K562 (cell line): ENCODE data around the gene YPEL5. TPM values are rescaled to one million over a fixed set of nuclear protein-coding genes. Genes with fewer than 3 reads are reported as not detected.

ENCODE experiments used
- ATAC-seq: fragments of 200-7000 bp; cut with Tn5 transposase; 3 replicates; pipeline ENCODE4 v1.9.1; 2020; ENCODE audit warnings: moderate library complexity
- BruUV-seq: library from RNA; stranded (reverse); fragments of 400-500 nt; replicated peaks from 2 replicates; lab custom pipeline; 2021; lab: Mats Ljungman, UMichigan
- CTCF ChIA-PET: fragments of 300-600 bp; formaldehyde crosslinking; extraction: SDS; loops from one replicate; lab custom pipeline; 2021; ENCODE audit warnings: low intra/inter-chr PET ratio; lab: Yijun Ruan, JAX
- POLR2A ChIA-PET: fragments of 300-600, 350-650 bp; sonication (Branson Sonifier 250); formaldehyde crosslinking; extraction: SDS; loops from one replicate; lab custom pipeline; 2021; ENCODE audit warnings: antibody characterized with exemption, inconsistent platforms; lab: Yijun Ruan, JAX
- DNase-seq, 4 experiments: peaks; one replicate each; pipeline versions ENCODE4 v3.0.0 to v3.0.0-alpha.2; 2011 to 2018; ENCODE audit warnings: low spot score in 3 of 4, mixed read lengths in 3 of 4; ENCODE audit errors: extremely low read depth in 1 of 4
- FAIRE-seq: peaks from 2 replicates; lab custom pipeline; 2011; peaks lifted over from hg19 to GRCh38; lab: Jason Lieb, UNC
- H2AFZ ChIP-seq: 2 replicates; pipeline ENCODE4 v1.6.0; 2011; ENCODE audit warnings: low read depth, low read length, control low read depth, inconsistent platforms
- H3K27ac ChIP-seq: fragments of 200-600 bp; 3 replicates; pipeline ENCODE4 v1.8.0; 2011; ENCODE audit warnings: low read depth, mild to moderate bottlenecking, control low read depth, inconsistent platforms, low read length, moderate library complexity, mixed read lengths; ENCODE audit errors: extremely low read depth
- H3K27me3 ChIP-seq, 2 experiments: fragments of 300-600 bp in 1 of 2; 2 replicates in 1 of 2; 3 replicates in 1 of 2; pipeline versions ENCODE4 v1.6.0 to v1.8.0; 2011; ENCODE audit warnings: inconsistent platforms in 2 of 2, low read length in 2 of 2, mild to moderate bottlenecking in 1 of 2, mixed read lengths in 1 of 2, moderate library complexity in 1 of 2; ENCODE audit not compliant: control insufficient read depth in 2 of 2, insufficient read depth in 2 of 2
- H3K36me3 ChIP-seq: fragments of 300-600 bp; 3 replicates; pipeline ENCODE4 v1.8.0; 2011; ENCODE audit warnings: mild to moderate bottlenecking, low read length, inconsistent platforms; ENCODE audit not compliant: control insufficient read depth, insufficient read depth
- H3K4me1 ChIP-seq, 2 experiments: fragments of 200-600 bp in 1 of 2; replicated peaks in 1 of 2; 2 replicates in 1 of 2; 3 replicates in 1 of 2; pipeline versions ENCODE4 v1.5.1 to v1.8.0; 2011; ENCODE audit warnings: inconsistent platforms in 2 of 2, low read length in 2 of 2, mild to moderate bottlenecking in 1 of 2, mixed read lengths in 1 of 2, moderate library complexity in 1 of 2; ENCODE audit not compliant: control insufficient read depth in 2 of 2, insufficient read depth in 2 of 2
- H3K4me2 ChIP-seq: 2 replicates; pipeline ENCODE4 v1.6.1; 2011; ENCODE audit warnings: low read length, control low read depth, inconsistent platforms, mixed read lengths; ENCODE audit not compliant: insufficient read depth
- H3K4me3 ChIP-seq: fragments of 200-600 bp; sonication (generic), shearing (Covaris generic); 2 replicates; pipeline ENCODE4 v1.5.1; 2016; ENCODE audit warnings: control low read depth, inconsistent platforms
- H3K79me2 ChIP-seq: fragments of 200-600 bp; 3 replicates; pipeline ENCODE4 v1.8.0; 2011; ENCODE audit warnings: low read length, inconsistent platforms; ENCODE audit not compliant: control insufficient read depth, insufficient read depth
- H3K9ac ChIP-seq, 2 experiments: 2 replicates each; pipeline versions ENCODE4 v1.6.0 to v1.6.1; 2011; ENCODE audit warnings: low read depth in 2 of 2, low read length in 2 of 2, control low read depth in 1 of 2, inconsistent platforms in 1 of 2, mild to moderate bottlenecking in 1 of 2, mixed read lengths in 1 of 2; ENCODE audit not compliant: insufficient read depth in 1 of 2
- H3K9me1 ChIP-seq: one replicate; pipeline ENCODE4 v1.6.0; 2011; ENCODE audit warnings: inconsistent platforms, mild to moderate bottlenecking, low read length, moderate library complexity; ENCODE audit not compliant: control insufficient read depth, insufficient read depth
- H3K9me3 ChIP-seq: replicated peaks from 2 replicates; pipeline ENCODE4 v1.5.1; 2011; ENCODE audit warnings: low read depth, low read length, inconsistent platforms; ENCODE audit not compliant: control insufficient read depth, insufficient read depth
- H4K20me1 ChIP-seq: replicated peaks from 2 replicates; pipeline ENCODE4 v1.6.1; 2011; ENCODE audit warnings: low read length, inconsistent platforms, mixed read lengths; ENCODE audit not compliant: control insufficient read depth, insufficient read depth
- BRCA1 ChIP-seq, 2 experiments: fragments of 450-650 bp in 1 of 2; sonication (generic) in 1 of 2; formaldehyde crosslinking in 1 of 2; IDR thresholded peaks; 2 replicates each; pipeline versions ENCODE4 v1.5.0 to v1.6.1; 2017 to 2020; ENCODE audit warnings: mild to moderate bottlenecking in 1 of 2, missing genetic modification reagents in 1 of 2
- MAFG ChIP-seq: fragments of 450-650 bp; conservative IDR thresholded peaks from 2 replicates; pipeline ENCODE4 v1.6.1; 2016; ENCODE audit warnings: missing genetic modification characterization, missing compliant biosample characterization
- PATZ1 ChIP-seq: fragments of 250-450 bp; sonication (Bioruptor Pico); IDR thresholded peaks from 2 replicates; pipeline ENCODE4 v1.5.0; 2020; ENCODE audit warnings: mild to moderate bottlenecking, borderline replicate concordance
- POLR2H ChIP-seq: IDR thresholded peaks from 2 replicates; pipeline ENCODE4 v1.6.1; 2016; ENCODE audit warnings: missing genetic modification characterization, low read depth, mild to moderate bottlenecking, control low read depth, missing compliant biosample characterization, moderate library complexity
- SIX5 ChIP-seq, 2 experiments: IDR thresholded peaks; 2 replicates each; pipeline ENCODE4 v1.6.1; 2011; ENCODE audit warnings: low read length in 2 of 2, borderline replicate concordance in 1 of 2, low read depth in 1 of 2, mild to moderate bottlenecking in 1 of 2, moderate library complexity in 1 of 2; ENCODE audit not compliant: insufficient read depth in 1 of 2
- STAG1 ChIP-seq: sonication (generic); formaldehyde crosslinking; IDR thresholded peaks from 2 replicates; pipeline ENCODE4 v1.5.0; 2020; ENCODE audit warnings: missing genetic modification reagents, borderline replicate concordance
- TAF15 ChIP-seq: fragments of 200-400 bp; formaldehyde crosslinking; IDR thresholded peaks from 2 replicates; pipeline ENCODE4 v1.6.1; 2017; ENCODE audit warnings: mild to moderate bottlenecking, low read depth, low read length, moderate library complexity
- UBTF ChIP-seq, 2 experiments: IDR thresholded peaks; 2 replicates each; pipeline ENCODE4 v1.6.1; 2012; ENCODE audit warnings: improper control_type of control experiment in 2 of 2, low read depth in 2 of 2, low read length in 2 of 2, borderline replicate concordance in 1 of 2
- XRCC3 ChIP-seq: fragments of 450-650 bp; IDR thresholded peaks from 2 replicates; pipeline ENCODE4 v1.6.1; 2017; ENCODE audit warnings: mild to moderate bottlenecking, moderate library complexity
- ZNF143 ChIP-seq: sonication (generic); formaldehyde crosslinking; IDR thresholded peaks from 2 replicates; pipeline ENCODE4 v1.9.0; 2022; ENCODE audit warnings: mild to moderate bottlenecking, missing genetic modification reagents
- ZNF384 ChIP-seq: IDR thresholded peaks from 2 replicates; pipeline ENCODE4 v1.6.1; 2012; ENCODE audit warnings: low read depth, low read length, improper control_type of control experiment
- ZNF512 ChIP-seq: IDR thresholded peaks from 2 replicates; pipeline ENCODE4 v1.6.1; 2016; ENCODE audit warnings: missing genetic modification characterization, missing compliant biosample characterization
- WGBS: fragments of 100-300 bp; shearing (Covaris generic); methylation state at CpG from one replicate; pipeline ENCODE4 v1.1.6; 2016; ENCODE audit warnings: low coverage, mixed read lengths; ENCODE audit not compliant: insufficient coverage; ENCODE audit errors: missing lambda C conversion rate; 5-methylcytosine and 5-hydroxymethylcytosine counted together
- in situ Hi-C: fragments of 300-500 bp; cut with MboI; formaldehyde crosslinking; loops from 4 replicates; pipeline ENCODE4 v1.15.0; 2018; ENCODE audit warnings: inconsistent platforms, mixed read lengths
- intact Hi-C: fragments of 100-400 bp; cut with micrococcal nuclease; formaldehyde crosslinking; loops from 2 replicates; pipeline ENCODE4 v1.14.2; 2022
- polyA plus RNA-seq, 8 experiments: library from polyadenylated mRNA; depleted of rRNA in 4 of 8; stranded (reverse) in 5 of 8; unstranded in 3 of 8; fragments of >200 nt; fragmentation: Nextera tagmentation in 2 of 8; fragmentation: Illumina TruSeq in 1 of 8; extraction: Ambion mirVana in 2 of 8; extraction: Trizol in 1 of 8; gene quantifications; 2 replicates each; pipeline versions ENCODE4 v1.2.1 to v1.2.3, GENCODE V29; 2011 to 2014; ENCODE audit warnings: inconsistent platforms in 1 of 8, missing spikeins in 1 of 8
- total RNA-seq, 7 experiments: library from RNA; depleted of rRNA in 6 of 7; stranded (reverse); fragments of >200 nt in 6 of 7; fragmentation: Illumina TruSeq in 2 of 7; extraction: Trizol in 2 of 7; gene quantifications; 2 replicates each; pipeline versions ENCODE4 v1.2.1 to v1.2.3, GENCODE V29; 2011 to 2021; ENCODE audit warnings: low replicate concordance in 1 of 7

YPEL5 gene
- total and polyA plus RNA-seq, 9 of the 15 experiments (the other 6 are each of a cell fraction or from before 2014, with no cell fraction given), result 5.4 to 34.4 (median 12.3) TPM

- TF ChIP-seq UBTF (IDR thresholded peaks at IDR 0.05; ENCODE audit: borderline replicate concordance in 1 of 2, low read depth in 2 of 2, low read length in 2 of 2) (no peak), ZNF143 (CRISPR knock-in tag) (no peak), STAG1 (no peak), ZNF384 (no peak), BRCA1 (IDR thresholded peaks at IDR 0.05) (no peak), BRCA1 (CRISPR knock-in tag; IDR thresholded peaks at IDR 0.05) (no peak), SIX5 (IDR thresholded peaks at IDR 0.05; ENCODE audit: borderline replicate concordance in 1 of 2, insufficient read depth in 1 of 2, low read depth in 1 of 2, low read length in 2 of 2) (no peak)
Measured at GRCh38 chr2:30157616-30158015, 10.8 kb downstream of the YPEL5 start (continued).

GRCh38 chr2:30159766-30160165 is 13.0 kb downstream of the YPEL5 start:
- Histone ChIP-seq H3K79me2 (no peaks in the 10 kb centered on the region), H3K4me3 (no peak overlapping the region), H3K9ac (no peak overlapping the region), H3K27me3 (no peaks in the 10 kb centered on the region), H4K20me1 (no peaks in the 10 kb centered on the region), H3K27ac (no peak overlapping the region), H3K9me1 (no peaks in the 10 kb centered on the region), H3K4me1 (no peaks in the 10 kb centered on the region), H3K4me2 (no peak overlapping the region), H3K36me3 (peaks cover 8% of the 10 kb centered on the region; the same call in 1 of the 3 replicates), H3K9me3 (no peaks in the 10 kb centered on the region), H2AFZ (no peak overlapping the region)
- intact Hi-C loops, result no loop called here
- WGBS, result 56% methylated on average over 2 of the region's 2 CpGs
- ATAC-seq, result no peak
- POLR2A ChIA-PET, result no interaction called here
- CTCF ChIA-PET, result no interaction called here
- DNase-seq, result no peak
- no TSS peak for BruUV-seq
- in situ Hi-C loops, result loop anchor here (25.0 kb wide), 2 partner anchors 1003 to 1178 kb away; no protein-coding TSS in a partner anchor
- no peak for FAIRE-seq
- TF ChIP-seq TAF15, result no peak
- no peak for TF ChIP-seq XRCC3
- no peak for TF ChIP-seq PATZ1 (CRISPR knock-in tag)
- TF ChIP-seq MAFG, result no peak
- no peak for TF ChIP-seq STAG1
- TF ChIP-seq POLR2H (tag), result no peak
- no peak for TF ChIP-seq ZNF512 (tag)
